CD4-positive, alpha-beta T cell treated with Interleukin-10 for 1 hour (primary cell): ENCODE measurements around the gene PLXNC1.
A peak's percentile ranks its signal among the peaks of the same experiment; 100 is the strongest.

Source experiments
- DNase-seq: peaks from one replicate; pipeline ENCODE4 v3.0.0-alpha.2; 2020

PLXNC1 gene

DNA sequence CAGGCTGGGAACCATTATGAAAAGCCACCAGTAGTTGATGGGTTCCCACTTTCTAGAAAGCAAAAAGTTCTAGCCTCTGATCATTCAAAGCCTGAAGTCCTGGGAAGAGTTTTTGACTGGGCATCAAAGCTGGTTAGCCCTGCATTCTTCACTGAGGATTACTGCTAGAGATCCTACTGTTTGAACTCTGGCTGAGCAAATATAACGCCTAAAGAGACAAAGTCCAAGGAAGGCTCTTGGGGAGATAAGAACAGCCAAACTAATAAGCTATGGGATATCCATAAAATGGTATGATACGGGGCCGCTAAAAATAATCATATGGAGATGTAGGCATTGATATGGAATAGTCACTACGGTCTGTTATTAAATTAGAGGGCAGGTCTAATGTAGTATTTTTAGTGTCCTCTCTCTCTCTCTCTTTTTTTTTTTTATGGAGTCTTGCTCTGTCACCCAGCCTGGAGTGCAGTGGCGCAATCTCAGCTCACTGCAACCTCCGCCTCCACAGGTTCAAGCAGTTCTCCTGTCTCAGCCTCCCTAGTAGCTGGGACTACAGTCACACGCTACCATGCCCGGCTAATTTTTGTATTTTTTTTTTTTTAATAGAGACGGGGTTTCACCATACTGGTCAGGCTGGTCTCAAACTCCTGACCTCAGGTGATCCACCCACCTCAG lies 35.5 kb downstream of the PLXNC1 start:
- no peak for DNase-seq

- DNase-seq = no peak
Measured at GRCh38 chr12:94184995-94185719, 36.8 kb downstream of the PLXNC1 start.

GRCh38 chr12:94185801-94186200 lies 37.4 kb downstream of the PLXNC1 start:
- DNase-seq = no peak

DNA sequence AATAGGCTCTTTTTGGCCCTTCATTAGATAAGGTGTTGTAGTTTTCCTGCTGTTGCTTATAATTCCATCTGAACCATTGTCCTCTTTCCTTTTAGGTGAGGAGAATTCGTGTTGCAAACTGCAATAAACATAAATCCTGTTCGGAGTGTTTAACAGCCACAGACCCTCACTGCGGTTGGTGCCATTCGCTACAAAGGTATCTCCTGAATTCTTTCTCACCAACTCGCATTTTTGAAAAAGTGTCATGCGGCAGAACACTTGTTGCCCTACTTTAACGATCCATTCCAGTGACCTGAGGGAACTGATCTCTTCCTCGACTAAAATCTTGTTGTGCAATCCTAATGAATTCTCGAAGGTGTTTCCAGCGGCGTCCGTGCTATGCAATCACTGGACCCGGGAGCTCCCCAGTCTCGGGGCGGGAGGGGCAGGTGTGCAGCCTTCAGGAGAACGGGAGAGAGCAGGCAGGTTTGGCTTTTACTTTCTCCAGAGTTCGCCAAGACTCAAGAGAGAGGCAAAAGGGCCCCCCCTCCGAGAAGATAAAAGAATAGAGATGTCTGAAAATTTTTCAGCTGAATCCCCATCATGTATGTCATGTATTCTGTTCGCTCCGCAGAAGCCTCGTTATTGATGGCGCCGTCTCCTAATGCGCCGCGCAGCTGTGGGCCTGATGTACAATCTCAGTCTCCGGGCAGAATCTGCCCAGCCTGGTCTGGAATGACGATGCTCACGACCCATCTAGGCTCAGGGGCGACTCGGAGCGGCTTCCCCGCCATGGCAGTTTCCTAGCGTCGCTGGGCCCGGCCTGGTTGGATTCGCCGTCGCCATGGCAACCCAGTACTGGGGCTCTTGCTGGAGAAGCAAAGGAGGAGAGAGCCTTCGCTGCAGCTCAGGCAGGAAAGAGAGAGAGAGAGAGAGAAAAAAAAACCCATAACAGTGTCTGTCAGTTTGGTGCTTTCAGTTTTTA lies 38.2 kb downstream of the PLXNC1 start:
- DNase-seq = no peak

DNA sequence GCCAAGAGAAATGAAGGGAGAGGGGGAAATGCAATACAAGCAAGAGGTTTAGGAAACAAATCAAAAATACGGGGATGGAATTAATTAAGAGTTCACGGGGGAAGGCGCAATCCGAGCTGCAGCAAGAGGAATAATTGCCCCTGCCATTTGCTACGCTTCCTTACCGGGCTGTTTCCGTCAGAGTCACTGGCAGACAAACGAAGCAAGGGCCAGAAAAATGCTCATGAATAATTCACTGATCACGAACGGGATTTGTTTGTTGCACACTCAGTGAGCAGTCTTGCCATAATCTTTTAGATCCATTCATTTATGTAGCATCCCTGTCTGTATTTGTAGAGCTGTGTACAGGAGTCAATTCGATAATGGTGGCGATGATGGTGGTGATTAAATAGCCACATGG lies 39.0 kb downstream of the PLXNC1 start:
- DNase-seq = no peak

- DNase-seq = no peak
Measured at GRCh38 chr12:94190623-94191022, 42.2 kb downstream of the PLXNC1 start.

DNA sequence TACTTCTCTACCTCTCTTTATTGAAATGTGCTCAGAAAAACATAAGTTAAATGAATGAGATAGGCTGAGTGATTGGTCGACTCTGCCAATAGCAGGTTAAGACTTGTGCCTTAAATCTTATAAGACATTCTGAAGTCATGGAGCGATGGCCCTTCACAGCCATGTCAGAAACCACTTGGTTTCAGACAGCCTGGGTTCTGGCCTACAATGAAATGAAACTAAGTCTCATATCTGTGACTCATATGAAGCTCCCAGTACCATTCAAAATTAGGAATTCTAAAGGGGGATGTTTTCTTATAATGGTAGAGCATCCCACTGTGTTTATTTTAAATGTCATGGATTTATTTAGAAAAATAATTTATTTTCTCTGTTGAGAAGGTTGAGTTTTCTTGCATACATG lies 42.6 kb downstream of the PLXNC1 start:
- no peak for DNase-seq

DNA sequence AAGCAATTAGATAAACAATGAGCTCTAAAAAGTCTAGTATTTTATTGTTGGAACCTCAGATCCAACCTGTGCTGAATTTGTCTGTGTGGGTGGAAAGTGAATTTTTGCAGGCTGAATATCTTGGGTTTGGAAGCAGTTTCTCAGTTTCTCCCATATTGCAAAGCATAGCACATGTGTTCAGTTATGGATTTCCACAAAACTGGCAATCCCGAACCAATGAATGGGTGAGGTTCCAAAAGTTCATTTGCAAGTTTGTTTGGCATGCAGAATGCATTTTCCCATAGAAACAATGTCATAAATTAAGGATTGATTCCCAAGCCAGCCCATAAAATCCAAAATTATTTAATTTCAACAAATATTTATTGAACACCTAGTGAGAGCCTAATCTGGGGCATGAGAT lies 43.4 kb downstream of the PLXNC1 start:
- no peak for DNase-seq

- DNase-seq = no peak
Measured at GRCh38 chr12:94192506-94192905, 44.1 kb downstream of the PLXNC1 start.

GRCh38 chr12:94193168-94193567 lies 44.8 kb downstream of the PLXNC1 start:
- no peak for DNase-seq

- no peak for DNase-seq
Measured at GRCh38 chr12:94195483-94195882, 47.1 kb downstream of the PLXNC1 start.

GRCh38 chr12:94198469-94198868 lies 50.1 kb downstream of the PLXNC1 start:
- no peak for DNase-seq

- DNase-seq = no peak
Measured at GRCh38 chr12:94198872-94199271, 50.5 kb downstream of the PLXNC1 start.

DNA sequence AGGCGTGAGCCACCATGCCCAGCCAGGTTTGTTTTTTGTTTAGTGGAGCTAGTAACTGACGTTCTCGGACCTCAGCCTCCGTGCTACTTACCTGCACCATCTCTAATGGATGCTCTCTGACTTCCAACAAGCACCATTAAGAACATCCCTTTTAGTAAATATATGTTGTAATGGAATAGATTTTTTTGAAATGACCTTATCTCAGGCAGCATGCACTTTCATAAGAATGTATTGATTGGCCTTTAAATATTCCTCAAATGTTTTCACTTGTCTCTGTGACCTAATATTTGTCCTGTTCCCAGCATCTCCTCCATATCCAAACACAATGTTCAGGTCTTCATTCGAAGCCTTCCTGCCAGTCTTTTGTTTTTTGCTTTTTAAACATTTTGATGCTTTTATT lies 51.7 kb downstream of the PLXNC1 start:
- no peak for DNase-seq

DNA sequence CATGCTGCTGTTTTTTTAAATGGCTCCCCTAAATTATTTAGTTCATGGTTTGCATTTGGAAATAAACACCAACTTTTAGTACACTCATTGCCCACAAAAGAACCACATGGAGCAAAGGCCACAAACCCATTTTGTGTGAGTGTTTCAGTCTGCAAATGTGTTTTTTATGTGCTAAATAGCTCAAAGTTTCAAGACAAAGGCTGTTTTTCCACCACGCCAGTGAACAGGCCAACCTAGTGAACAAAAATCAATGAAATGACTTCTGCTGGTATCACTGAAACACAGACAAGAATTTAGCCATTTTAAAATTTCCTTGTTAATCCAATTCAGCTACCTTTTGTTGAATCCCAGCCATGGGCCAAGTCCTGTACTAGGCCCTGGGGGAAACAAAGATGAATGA lies 52.3 kb downstream of the PLXNC1 start:
- DNase-seq = no peak

- DNase-seq = peak; percentile 6
Measured at GRCh38 chr12:94202245-94203180, 54.1 kb downstream of the PLXNC1 start.

DNA sequence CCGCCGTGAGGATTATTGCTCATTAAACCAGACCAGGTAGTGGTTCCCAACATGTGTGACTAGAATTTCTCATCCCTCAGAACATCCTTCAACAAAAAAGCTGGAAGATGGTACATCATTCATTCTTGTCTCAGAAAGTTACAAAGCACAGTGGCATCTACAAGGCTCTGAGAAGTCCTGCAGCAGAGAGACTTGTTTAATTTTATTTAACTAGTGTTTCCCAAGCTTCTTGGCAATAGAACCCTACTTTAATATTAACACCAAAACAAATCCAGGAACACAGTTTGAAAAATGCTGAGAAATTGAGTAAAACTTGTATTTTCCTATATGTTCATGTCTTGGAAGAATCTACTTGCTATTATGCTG lies 54.8 kb downstream of the PLXNC1 start:
- no peak for DNase-seq

GRCh38 chr12:94203796-94204195 lies 55.4 kb downstream of the PLXNC1 start:
- DNase-seq = no peak

DNA sequence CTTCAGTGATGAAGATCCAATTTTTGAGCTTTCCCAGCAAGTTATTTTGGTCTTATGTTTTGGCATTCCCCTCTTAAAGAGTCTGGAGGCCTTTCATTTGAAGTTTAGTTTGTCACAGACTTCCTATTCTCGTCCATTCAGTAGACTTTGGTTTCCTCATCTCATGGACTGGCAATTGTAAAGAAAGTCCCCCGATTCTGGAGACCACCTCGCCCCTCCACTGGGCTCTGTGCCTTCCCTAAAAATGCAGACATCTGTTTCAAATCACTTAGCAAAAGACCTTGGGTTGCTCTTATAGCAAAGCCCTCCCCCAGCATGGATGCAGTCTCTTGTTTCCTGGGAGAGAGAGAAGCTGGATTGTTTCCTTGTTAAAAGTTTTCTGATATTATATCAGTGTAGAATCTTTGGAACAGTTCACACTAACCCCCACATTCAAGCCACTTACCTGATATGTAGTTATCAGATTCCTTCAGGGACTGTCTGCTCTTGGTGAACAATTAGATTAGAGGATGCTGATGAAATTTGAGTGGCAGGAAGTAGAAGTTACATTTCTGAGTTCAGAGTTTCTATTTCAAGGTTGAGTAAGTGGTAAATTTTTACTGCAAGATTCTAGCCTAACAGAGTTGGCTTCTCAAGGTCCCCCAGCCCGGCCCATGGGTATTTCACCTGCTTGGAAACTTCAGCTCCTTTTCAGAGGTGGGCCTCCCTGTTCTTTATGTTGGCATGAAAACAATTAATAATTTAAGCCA lies 56.3 kb downstream of the PLXNC1 start:
- DNase-seq = no peak

- peak; percentile 4 for DNase-seq
Measured at GRCh38 chr12:94205822-94206221, 57.4 kb downstream of the PLXNC1 start.

- DNase-seq = no peak
Measured at GRCh38 chr12:94206886-94207285, 58.5 kb downstream of the PLXNC1 start.

GRCh38 chr12:94207467-94207848 lies 59.1 kb downstream of the PLXNC1 start:
- DNase-seq = no peak
